Stimulated activated CD8-positive, alpha-beta memory T cell treated with anti-CD3 and anti-CD28 coated beads, Interleukin-4, amount 100 ng/mL, for 24 hours (primary cell): ENCODE results near the gene TJAP1.
"Not testable (repeated sequence)": the region's sequence is repeated elsewhere in the genome, so short reads cannot be mapped to it uniquely, and the experiment has no call there.

Experiments
- DNase-seq: peaks from one replicate; pipeline ENCODE4 v3.0.0-alpha.2; 2020; ENCODE audit warnings: low read depth

Gene TJAP1

GRCh38 chr6:43532201-43532600, 54.8 kb downstream of the TJAP1 start:
- no peak for DNase-seq

GRCh38 chr6:43538986-43539385, 61.6 kb downstream of the TJAP1 start:
- DNase-seq, result not testable (repeated sequence)

DNA sequence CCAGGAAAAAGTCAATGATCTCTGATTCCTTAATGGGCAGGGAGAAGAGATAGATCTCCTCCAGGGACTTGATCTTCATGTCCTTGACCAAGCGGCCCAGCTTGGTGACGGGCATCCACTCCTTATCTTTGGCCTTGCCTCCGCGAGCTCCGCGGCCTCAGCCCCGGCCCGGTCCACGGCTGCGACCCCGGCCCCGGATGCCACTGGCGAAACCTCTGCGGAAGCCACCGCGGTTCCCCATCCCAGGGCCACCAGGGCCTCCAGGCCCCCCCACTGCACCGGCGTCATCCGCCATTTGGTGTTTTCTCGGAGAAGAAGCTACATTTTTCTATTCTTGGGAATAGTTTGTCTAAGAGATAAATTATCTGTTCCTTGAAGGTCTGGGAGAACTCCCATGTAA, 62.0 kb downstream of the TJAP1 start:
- DNase-seq, result not testable (repeated sequence)

DNA sequence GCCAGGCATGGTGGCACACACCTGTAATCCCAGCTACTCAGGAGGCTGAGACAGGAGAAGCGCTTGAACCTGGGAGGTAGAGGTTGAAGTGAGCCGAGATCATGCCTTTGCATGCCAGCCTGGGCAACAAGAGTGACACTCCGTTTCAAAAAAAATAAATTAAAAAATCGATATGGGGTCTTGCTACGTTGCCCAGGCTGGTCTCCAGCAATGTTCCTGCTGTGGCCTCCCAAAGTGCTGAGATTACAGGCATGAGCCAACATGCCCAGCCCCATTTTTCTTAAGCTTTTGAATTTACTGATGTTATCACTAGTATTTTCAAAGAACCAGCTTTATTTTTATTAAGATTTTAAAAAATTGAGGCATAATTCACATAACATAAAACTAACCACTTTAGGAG, 63.1 kb downstream of the TJAP1 start:
- DNase-seq, result no peak

DNA sequence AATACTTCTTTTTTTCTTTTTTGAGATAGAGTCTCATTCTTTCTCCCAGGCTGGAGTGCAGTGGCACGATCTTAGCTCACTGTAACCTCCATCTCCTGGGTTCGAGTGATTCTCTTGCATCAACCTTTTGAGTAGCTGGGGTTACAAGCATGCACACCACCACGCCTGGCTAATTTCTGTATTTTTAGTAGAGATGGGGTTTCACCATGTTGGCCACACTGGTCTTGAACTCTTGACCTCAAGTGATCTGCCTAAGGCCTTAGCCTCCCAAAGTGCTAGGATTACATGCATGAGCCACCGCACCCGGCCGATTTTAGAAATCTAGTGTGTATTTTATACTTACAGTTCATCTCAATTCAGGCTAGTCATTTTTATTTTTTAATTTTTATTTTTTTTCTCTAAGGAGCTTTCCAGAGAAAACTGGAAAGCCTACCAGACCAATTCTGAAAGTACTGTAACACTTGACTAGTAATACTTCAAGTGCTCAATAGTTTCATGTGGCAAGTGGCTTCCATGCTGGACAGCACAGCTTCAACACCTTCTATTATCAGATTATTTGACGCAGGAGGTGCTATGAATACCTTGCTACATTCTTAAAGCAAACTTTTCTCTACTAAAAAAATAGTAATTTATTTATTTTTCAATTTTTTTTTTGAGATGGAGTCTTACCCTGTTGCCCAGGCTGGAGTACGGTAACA, 64.6 kb downstream of the TJAP1 start:
- DNase-seq, result no peak

- no peak for DNase-seq
Measured at GRCh38 chr6:43544461-43544860, 67.1 kb downstream of the TJAP1 start.

DNA sequence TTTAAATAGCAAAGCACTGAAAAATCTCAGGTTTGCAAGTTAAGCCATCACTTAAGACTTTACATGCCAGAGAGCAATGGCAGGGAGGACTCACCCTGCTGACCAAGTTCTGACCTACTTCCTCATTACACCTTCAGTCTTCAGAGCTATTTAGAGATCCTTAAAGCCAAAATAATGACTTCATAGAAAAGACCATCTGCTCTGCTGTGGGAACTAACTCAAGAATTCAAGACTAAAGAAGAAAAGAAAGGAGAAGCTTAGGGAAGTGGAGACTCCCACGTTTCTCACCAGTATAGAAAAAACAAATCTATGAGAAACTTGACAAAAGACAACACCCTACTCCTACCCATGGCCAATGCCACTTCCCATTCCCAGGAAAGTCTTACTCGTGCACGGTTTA, 69.9 kb downstream of the TJAP1 start:
- DNase-seq, result no peak
